ENCODE data around the gene ARMH1.
A peak's percentile ranks its signal among the peaks of the same experiment; 100 is the strongest.

ARMH1 gene

DNA sequence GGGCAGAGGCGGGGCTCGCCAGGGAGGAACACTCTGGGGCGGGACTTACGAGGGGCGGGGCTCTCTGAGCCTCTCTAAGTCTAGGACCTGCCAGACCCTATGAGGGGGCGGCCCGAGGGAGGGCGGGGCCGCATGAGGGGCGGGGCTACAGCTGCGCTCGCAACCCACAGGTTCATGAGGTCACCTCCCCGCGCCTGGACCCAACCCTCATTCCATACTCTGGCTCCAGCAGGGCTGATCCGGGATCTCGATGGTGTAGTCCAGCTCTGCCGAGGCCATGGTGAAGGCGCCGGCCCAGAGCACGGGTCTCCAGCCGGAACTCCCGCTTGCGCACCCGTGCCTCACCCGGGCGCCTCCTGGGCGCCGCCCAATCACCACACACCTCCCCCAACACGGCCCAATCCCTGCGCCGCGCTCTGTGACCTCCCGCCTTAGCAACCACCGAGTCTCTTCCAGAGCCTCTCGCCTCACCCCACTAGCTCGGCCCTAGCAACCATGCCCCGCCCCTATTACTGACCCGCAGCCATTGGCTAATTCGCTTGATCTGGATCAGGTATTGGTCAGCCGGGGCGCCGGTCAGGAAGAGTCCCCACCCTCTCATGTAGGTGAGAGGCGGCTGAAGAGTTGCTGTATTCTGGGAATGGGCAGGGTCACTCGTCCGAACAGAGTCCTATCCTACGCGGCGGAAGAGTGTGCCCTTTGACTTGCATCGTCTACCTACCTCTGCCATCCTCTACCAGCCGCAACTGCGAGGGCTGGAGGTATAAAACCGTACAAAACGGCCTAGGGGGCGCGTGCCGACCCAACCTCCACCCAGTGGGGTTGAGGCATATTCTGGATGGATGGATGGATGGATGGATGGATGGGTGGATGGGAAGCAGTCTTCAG lies at the start of gene ARMH1, which contains the start of gene TMEM53:
TSS of gene ARMH1 (plus strand) at position 602 of the 888 bp plus-strand sequence. CDS start 14,984 bp downstream, outside the sequence.
TSS of gene TMEM53 (minus strand) at position 369 of the 888 bp plus-strand sequence. CDS start at position 279, 90 bp downstream.
- DNase-seq = peak; percentile 82

DNA sequence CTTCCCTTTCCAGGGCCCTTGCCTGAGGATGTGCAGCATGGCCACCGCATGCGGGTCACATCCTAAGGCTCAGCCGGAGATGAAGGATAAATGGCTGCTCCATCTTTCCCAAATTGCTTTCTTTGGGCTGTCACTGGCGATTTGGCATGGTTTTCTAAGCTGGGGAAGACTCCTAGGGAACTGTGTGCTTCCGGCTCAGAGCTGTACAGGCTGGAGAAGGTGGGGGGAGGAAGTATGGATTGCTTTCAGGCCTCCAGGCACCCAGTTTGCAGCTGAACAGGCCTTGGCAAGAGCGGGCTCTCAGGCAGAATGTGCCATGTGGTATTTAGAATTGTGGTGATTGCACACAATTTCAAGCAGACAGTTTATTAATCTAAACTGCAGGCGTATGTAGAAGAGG lies 49.2 kb upstream of the ARMH1 start:
- no peak for DNase-seq

DNA sequence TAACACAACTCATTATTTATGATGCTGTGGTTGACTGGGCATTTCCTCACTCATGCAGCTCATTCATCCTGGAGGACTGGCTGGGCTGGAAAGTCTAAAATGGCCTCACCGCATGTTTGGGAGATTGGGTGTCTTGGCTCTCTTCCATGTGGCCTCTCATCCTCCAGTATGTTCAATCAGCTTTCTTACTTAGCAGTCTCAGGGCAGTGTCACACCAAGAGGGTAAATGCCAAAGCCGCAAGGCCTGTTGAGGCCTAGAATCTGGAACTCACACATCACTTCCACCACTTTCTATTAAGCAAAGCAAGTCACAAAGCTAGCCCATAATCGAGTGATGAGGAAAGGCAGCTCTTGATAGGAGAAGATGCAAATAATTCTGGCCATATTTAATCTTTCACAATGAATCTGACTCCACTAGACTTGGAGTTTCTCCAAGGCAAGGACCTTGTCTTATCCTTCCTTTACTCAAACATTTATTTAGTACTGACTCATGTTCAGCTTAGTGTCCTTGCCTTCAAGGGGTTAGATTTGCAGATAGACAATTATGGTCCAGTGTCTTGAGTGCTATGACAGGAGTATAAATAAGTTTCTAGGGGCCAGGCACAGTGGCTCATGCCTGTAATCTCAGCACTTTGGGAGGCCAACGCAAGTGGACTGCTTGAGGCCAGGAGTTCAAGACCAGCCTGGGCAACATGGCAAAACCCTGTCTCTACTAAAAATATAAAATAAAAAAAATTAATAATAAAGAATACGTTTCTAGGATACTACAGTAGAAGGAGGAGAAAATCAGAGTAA lies 45.4 kb upstream of the ARMH1 start:
- no peak for DNase-seq

DNA sequence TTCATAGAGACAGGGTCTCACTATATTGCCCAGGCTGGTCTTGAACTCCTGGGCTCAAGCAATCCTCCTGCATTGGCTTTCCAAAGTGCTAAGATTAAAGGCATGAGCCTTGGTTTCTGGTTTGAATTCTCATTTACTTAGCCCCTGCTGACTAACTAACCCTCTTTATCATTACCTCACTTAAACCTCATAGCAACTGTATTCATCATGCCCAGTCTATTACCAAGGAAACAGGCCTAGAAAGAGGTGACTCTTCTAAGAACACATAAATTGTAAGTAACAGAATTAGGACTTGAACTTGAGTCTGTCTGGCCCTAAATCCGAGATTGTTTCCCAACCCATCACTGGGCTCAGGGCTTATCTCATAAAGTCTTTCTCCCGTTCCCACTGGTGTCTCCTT lies 44.4 kb upstream of the ARMH1 start:
- DNase-seq = no peak

DNA sequence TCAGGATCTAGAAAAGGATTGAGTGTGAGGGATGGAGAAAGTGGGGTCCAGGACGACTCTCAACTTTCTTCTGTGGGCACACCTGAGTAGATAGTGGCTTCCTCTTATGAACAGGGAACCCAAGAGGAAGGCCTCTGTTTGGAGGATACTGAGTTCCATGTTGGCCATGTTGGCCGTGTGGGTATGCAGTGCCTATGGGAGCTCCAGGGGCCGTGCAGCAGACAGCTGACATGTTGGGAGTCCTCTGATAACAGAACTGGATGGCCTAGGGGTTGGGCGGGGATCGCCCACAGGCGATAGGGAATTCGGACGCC lies 43.2 kb upstream of the ARMH1 start:
- no peak for DNase-seq

DNA sequence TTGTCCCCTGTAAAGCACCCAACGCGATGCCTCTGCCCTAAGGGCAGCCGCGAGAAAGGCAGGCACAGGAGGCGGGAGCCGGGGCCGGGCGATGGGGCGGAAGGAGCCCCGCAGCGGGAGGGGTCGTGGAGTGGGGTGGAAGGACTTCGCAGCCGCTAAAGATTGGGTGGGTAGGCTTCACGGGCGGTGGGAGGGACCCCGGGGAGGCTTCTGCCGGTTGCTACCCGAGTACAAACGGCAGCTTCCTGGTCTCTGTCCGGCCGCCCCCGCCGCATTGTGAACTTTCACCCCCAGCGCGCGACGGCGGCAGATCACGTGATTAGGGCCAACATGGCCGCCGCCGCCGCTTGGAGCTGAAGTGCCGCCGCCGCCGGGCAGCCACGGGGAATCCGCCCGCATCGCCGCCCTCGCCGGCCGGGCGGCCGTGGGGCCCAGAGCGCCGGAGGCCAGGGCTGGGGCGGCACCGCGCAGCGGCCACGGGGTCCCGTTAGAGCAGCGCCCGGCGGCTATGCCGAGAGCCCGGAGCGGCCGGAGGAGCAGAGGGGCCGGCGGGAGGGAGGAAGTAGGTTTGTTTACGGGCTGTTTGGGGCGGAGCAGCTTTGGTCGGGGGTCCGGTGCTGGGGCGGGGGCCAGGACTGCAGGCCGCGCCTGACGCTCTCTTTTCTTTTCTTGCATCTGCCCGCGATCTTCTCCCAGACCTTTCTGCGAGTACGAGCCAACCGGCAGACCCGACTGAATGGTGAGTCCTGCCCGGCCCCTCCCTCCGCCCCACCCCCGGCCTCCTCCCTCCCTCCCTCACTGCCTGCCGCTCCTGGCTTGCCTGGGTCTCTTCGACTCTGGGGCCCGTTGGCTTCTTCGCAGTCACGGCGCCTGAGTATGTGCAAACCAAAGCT lies 42.6 kb upstream of the ARMH1 start:
- DNase-seq = no peak

DNA sequence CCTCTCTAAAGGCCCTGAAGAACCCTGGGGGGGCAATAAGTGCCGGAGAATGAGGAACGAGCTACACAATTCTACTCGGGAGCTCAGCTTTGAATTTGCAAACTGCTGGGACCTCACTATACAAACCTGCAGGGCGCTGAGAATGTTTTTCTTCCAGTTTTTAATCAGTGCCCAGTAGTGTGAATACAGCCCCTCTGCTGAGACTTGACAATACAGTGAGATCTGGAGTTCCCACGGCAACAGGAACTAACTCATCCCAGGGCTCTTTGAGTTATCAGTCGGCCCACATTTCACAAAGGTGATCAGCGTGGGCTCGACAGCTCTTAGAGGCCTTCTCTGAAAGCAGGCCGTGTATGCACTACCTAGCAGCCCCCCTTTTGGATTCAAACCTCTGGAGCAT lies 41.9 kb upstream of the ARMH1 start:
- no peak for DNase-seq

DNA sequence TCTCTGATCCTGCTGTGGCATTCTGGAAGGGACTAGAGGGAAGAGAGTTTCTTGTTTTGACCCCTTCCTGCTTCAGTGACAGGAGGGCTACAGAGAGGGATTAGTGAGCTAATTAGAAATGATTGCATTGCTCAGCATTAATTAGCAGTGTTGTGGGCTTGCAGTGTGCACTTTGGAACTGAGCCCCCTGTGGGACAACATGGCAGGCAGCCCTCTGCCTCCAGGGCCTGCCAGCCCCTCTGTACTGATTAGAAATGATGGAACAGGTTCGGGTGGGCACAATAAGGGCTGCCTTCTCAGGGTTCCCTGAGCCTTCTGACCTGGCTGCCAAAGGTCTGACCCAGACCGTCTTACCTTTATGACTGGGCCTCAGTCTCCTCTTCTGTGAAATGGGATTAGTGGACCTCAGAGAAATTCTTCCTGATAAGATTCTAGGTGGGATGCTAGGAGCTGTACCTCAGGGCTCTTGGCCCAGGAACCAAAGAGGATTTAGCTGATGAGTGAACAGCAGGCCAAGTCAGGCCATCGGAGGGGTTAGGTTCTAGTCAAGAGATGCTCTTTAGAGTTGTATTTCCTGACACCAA lies 39.8 kb upstream of the ARMH1 start:
- no peak for DNase-seq

DNA sequence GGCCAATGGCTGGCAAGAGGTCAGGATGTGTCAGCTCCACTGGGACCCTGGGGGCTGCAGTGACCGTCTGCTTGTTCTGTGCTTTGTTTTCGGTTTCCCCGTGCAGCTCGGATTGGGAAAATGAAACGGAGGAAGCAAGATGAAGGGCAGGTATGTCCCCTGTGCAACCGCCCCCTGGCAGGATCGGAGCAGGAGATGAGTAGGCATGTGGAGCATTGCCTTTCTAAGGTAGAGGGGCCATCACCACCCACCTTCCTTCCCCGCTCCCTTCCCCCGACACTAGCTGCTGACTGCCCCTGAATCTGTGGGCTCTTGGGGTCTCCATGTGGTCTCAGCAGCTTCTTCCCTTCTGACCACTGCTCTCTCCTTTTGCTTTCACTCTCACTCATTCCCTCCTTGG lies 39.1 kb upstream of the ARMH1 start:
- DNase-seq = no peak

DNA sequence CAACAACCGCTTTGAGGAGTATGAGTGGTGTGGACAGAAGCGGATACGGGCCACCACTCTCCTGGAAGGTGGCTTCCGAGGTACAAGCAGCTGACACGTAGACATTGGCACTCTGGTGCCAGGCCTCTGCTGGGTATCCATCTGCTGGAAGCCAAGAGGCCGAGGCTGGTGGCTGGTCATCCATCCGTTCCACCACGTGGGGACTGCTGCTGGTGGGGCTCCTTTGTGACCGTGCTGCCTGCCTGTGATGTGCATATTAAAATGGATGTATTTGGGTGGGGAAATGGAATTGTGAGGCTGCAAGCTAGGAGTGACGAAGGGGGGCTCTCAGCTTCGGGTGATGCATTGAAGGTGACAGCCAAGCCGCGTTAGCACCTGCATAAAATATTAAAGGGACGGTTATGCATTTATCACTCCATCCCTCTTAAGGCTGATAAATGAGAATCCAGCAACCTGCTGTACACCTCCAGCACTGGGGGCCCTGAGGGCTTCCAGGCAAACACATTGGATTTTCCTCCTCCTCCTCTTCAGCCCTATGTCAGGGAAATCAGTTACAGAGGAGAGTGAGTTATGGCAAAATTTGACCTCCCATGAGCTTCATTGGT lies 38.3 kb upstream of the ARMH1 start:
- no peak for DNase-seq

DNA sequence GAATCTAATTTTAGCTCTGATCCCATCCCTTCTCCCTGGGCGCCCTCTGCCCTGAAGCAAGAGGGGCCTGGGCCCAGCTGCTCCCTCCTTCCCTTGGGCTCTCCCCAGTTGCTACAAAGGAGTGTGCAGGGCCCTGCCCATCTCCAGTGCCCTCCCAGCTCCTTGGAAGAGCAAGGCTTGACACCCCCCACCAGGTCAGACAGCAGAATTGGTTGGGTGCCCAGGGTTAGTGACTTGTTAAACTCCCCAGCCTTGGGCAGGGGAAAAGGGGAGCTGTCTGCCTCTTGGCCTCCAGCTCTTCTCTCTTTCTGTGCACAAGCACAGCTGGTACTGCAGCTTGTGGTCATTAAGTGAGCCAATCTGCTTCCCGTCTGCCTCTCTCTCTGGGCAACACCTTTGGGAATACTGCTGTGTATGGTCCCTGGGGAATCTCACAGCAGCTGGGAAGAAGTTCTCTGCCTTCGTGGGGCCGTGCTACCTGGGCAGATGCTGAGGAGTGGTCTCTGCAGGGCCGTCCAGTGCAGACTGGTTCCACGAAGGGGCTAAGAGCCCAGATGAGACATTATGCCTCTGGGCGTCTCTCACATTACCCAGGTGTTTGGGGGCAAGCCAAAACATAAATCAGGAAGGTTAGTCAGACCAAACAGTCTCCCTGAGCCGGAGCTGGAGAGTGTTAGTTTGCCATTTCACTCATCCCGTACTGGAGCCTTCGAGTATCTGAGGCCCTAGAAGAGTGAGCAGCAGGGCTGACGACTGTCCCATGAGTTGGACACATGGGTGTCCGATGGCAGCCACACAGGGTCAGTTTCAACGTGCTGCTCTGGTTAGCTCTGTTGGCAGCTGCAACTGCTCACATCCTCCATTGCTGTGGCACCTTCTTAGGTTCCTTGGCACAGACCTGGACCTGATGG lies 37.6 kb upstream of the ARMH1 start:
- no peak for DNase-seq

DNA sequence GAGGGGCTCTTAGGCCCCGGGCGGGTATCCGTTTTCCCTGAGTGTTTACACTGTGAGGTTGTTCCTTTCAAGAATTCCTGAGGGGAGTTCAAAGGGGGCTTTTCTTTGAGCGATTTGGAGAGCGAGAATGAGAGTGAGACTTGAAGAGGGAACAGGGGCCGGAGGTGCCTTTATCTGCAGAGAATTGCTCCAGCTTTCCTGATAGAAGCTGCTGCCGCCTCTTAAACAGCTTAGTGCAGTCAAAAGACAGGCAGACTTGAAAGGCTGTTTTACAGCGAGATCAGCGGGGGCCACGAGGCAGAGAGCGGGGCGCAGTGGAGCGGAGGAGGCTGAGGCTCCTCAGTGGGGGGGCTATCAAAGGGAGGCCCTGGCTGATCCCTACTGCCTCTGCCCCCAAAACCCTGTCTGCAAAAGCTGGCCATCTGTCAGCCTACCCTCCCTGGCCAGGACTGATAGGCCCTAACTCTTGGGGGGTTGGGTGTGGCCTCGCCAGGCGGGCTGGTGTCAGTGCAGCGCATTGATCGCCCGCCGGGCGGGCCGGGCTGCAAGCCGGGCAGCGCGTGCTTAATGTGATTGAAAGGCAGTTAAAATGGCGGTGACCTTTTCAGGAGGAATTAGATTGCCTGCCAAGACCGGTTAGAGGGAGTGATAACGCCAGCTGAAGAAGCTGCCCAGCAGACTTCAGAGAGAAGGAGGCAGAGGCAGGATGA lies 36.7 kb upstream of the ARMH1 start:
- DNase-seq = no peak

DNA sequence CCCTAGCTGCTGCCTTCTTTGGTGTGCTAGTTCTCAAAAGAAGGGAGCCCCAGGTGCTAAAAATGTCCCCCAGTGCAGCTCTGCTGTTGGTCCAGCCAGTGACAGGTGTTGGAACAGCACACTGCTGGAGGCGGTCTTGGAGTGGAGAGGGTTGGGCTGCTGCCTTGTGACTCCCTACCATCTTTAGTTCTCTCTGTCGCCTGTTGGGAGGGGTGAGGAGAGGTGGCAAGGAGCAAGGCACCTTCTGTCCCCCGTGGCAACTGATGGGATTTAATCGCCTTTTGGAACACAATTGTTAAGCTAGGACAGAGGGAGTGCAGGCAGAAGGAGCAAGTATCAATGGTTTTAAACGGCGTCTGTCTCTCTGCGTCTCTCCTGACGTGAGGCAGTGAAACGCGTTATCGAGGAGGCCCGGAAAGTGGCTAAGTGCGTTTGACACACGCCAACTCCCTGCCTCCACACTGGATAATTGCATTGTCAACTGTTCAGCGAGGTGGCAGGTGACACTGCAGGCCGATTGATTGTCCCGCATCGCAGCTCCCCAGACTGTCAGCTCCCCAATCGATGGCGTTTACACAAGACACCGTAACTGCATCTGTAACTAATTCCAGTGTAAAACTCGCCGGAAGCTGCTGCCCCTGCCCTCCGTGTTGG lies 34.2 kb upstream of the ARMH1 start:
- DNase-seq = no peak

DNA sequence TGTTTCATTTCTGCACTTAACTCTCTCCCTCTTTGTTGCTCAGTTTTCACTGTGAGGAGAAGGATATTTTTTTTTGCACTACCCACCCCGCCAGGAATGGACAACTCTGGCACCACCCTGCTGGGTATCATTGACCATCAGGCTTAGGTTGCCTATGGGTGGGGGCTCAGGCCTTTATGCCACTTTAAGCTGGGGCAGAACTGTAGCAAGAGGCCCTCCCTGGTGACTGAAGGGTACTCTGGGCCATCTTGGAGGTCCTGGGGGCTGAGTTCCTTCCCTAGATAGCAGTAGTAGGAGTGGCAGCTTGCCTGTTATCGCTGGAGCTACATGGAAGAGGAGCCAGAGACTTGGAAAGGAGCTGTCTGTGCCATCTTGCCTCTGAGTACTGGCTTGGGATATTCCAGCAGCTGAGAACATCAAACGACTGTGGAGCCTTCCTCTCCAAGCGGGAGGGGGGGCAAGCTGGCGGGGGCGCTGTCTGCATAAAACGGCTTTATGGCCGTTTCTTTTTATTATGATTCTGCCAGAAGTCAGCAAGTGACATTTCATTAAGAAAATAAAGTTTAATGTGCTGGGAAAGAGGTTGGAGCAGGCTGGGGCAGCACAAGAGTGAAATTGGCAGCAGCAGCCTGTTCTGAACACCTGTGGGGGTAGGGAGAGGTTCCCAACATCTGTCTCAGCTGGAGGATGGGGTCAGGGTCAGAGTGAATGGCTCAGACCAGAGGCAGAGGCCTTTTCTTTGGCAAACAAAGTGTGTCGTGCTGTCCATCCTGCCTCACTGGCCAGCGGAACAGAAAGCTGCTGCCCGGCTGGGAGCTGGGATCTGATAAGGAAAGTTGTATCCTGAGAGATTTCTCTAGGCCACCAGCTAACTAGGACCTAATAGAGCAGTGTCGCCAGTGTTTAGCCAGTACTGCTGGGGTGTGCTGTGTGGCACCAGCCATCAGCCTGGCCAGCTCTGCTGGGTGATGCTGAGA lies 33.1 kb upstream of the ARMH1 start:
- no peak for DNase-seq

DNA sequence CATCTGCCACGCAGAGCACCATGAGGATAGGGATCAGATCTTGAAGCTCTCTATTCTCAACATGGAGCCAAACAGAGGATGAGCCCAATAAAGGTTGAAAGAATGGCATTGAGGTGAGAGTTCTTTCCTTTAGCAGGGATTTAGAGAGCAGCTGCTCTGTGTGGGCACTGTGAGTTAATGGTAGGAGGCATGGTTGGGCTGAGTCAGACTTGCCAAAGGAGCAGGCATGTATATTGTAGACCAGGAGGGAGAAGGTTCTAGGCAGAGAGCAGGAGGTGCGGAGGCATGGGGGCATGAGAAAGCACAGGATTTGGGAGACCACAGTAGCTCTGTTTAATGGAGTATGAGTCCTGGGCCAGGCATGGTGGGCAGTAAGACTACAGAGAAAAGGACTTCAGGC lies 32.3 kb upstream of the ARMH1 start:
- no peak for DNase-seq

DNA sequence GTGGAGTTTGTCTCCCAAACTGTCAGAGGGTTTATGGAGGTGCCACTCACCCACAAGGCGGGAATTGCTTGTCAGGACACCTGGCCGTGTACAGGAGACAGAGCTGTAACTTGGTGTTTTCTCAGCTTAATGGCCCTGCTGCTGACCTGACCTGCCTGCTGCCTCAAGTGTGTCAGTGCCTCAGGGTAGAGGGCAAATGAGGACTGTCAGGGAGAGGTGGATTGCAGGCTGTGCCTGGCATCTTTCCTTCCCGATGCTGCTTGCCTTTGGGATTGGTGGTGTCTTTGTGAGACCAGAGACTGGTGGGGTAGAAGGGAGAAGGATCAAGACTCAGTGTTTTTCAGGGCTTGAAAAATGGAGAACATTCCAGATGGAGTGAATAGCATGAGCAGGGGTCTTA lies 31.6 kb upstream of the ARMH1 start:
- DNase-seq = no peak

DNA sequence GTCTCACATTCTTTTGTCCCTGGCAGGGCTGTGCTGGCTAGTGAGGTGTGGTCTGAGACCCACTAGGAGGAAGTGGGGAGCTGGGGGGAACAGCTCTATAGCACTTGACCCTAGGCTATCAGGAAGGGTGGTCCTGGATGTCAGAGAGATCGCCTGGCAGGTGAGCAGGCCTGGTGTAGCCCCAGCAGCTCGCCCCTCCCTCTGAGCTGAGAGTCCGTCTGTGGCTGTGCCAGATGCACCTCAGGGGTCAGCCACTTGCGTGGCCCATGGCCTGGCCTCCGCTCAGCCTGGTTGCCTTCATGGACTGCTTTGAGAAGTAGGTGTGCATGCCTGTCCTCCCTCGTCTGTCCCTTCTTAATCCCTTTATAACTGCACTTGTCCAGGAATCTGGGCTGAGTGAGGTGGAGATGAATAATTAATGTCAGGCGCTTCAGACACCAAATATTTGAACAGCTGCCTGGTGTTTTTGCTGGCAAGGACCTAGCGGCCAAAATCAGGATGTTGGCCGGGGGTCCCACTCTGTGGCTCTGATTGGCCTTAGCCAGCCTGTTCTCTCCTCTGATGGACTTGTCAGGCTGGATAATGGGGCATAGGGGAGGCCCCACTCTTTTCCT lies 30.7 kb upstream of the ARMH1 start:
- DNase-seq = no peak

DNA sequence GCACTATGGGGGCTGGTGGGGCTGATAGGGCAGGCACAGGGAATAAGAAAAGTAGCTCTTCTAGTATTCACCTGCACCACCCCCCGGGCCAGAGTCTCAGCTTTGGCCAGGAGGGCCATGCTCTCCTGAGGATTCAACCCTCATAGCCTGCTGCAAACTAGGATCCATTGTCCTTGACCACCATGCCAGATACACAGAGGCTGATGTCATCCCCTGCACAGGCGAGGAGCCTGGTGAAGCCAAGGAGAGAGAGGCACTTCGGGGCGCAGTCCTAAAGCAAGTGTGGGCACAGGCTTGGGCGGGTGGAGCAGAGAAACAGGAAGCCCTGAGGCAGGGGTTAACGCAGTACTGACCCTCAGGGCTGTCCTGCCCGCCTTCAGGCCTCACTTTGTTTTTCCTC lies 29.7 kb upstream of the ARMH1 start:
- no peak for DNase-seq
